Fibroblast of lung (primary cell): ENCODE results near the gene PLA2G4F. TPM values are rescaled to one million over a fixed set of nuclear protein-coding genes. Genes with fewer than 3 reads are reported as not detected.

Experiments used
- DNase-seq, 2 donors: peaks; one replicate each; pipeline versions ENCODE4 v3.0.0 to v3.0.0-alpha.2; 2010; ENCODE audit warnings: low read depth in 2 of 2
- H2AFZ ChIP-seq: 2 replicates; pipeline ENCODE4 v1.5.1; 2012; ENCODE audit warnings: low read length, control low read depth, inconsistent platforms
- H3K27ac ChIP-seq: 2 replicates; pipeline ENCODE4 v1.5.1; 2011; ENCODE audit warnings: low read length, control low read depth; ENCODE audit not compliant: insufficient read depth
- H3K27me3 ChIP-seq: 2 replicates; pipeline ENCODE4 v1.5.1; 2011; ENCODE audit warnings: mild to moderate bottlenecking, low read length; ENCODE audit not compliant: control insufficient read depth, insufficient read depth
- H3K36me3 ChIP-seq: 2 replicates; pipeline ENCODE4 v1.5.1; 2011; ENCODE audit warnings: low read length; ENCODE audit not compliant: control insufficient read depth, insufficient read depth
- H3K4me1 ChIP-seq: 2 replicates; pipeline ENCODE4 v1.5.1; 2011; ENCODE audit warnings: low read length; ENCODE audit not compliant: control insufficient read depth, insufficient read depth; ENCODE audit errors: extremely low read depth
- H3K4me2 ChIP-seq: 2 replicates; pipeline ENCODE4 v1.5.1; 2011; ENCODE audit warnings: low read length, control low read depth; ENCODE audit not compliant: insufficient read depth; ENCODE audit errors: extremely low read depth
- H3K4me3 ChIP-seq, 4 experiments: fragments of 200-600 bp in 1 of 4; sonication (generic) in 1 of 4; replicated peaks in 1 of 4; 2 replicates each; pipeline ENCODE4 v1.5.1; 2011 to 2016; ENCODE audit warnings: low read length in 4 of 4, low read depth in 3 of 4, mild to moderate bottlenecking in 3 of 4, control low read depth in 2 of 4, inconsistent platforms in 1 of 4, mixed read lengths in 1 of 4; ENCODE audit not compliant: insufficient read depth in 1 of 4; ENCODE audit errors: control extremely low read depth in 1 of 4
- H3K79me2 ChIP-seq: 2 replicates; pipeline ENCODE4 v1.5.1; 2012; ENCODE audit warnings: mild to moderate bottlenecking, low read length, inconsistent platforms; ENCODE audit not compliant: control insufficient read depth, insufficient read depth
- H3K9ac ChIP-seq: 2 replicates; pipeline ENCODE4 v1.5.1; 2011; ENCODE audit warnings: mild to moderate bottlenecking, low read length, control low read depth; ENCODE audit not compliant: insufficient read depth
- H3K9me3 ChIP-seq: 2 replicates; pipeline ENCODE4 v1.5.1; 2012; ENCODE audit warnings: low read depth, low read length; ENCODE audit not compliant: control insufficient read depth, insufficient read depth
- H4K20me1 ChIP-seq: 2 replicates; pipeline ENCODE4 v1.5.1; 2011; ENCODE audit warnings: low read length; ENCODE audit not compliant: control insufficient read depth, insufficient read depth; ENCODE audit errors: extremely low read depth
- EZH2 ChIP-seq: IDR thresholded peaks from 2 replicates; pipeline ENCODE4 v1.5.1; 2012; ENCODE audit warnings: low read length, control low read depth, mild to moderate bottlenecking; ENCODE audit errors: missing control alignments
- polyA plus RNA-seq, 2 donors: library from polyadenylated mRNA; depleted of rRNA in 1 of 2; stranded (reverse) in 1 of 2; unstranded in 1 of 2; fragments of >200 nt; gene quantifications; 2 replicates each; pipeline ENCODE4 v1.2.1, GENCODE V29; 2011 to 2012; ENCODE audit warnings: missing spikeins in 1 of 2
- total RNA-seq: library from RNA; depleted of rRNA; stranded (reverse); fragments of >200 nt; gene quantifications from 2 replicates; pipeline ENCODE4 v1.2.1, GENCODE V29; 2014
- TF ChIP-seq, protein P1 (sequence below), 2 donors: IDR thresholded peaks in 1 of 2; conservative IDR thresholded peaks in 1 of 2; 1 replicate in 1 of 2; 2 replicates in 1 of 2; pipeline ENCODE4 v1.5.1; 2011 to 2012; ENCODE audit warnings: low read length in 2 of 2, control low read depth in 1 of 2, inconsistent platforms in 1 of 2, low read depth in 1 of 2, mild to moderate bottlenecking in 1 of 2

PLA2G4F gene
- total and polyA plus RNA-seq, 2 donors (not counting 1 experiment from before 2014, with no cell fraction given), result not detected

DNA sequence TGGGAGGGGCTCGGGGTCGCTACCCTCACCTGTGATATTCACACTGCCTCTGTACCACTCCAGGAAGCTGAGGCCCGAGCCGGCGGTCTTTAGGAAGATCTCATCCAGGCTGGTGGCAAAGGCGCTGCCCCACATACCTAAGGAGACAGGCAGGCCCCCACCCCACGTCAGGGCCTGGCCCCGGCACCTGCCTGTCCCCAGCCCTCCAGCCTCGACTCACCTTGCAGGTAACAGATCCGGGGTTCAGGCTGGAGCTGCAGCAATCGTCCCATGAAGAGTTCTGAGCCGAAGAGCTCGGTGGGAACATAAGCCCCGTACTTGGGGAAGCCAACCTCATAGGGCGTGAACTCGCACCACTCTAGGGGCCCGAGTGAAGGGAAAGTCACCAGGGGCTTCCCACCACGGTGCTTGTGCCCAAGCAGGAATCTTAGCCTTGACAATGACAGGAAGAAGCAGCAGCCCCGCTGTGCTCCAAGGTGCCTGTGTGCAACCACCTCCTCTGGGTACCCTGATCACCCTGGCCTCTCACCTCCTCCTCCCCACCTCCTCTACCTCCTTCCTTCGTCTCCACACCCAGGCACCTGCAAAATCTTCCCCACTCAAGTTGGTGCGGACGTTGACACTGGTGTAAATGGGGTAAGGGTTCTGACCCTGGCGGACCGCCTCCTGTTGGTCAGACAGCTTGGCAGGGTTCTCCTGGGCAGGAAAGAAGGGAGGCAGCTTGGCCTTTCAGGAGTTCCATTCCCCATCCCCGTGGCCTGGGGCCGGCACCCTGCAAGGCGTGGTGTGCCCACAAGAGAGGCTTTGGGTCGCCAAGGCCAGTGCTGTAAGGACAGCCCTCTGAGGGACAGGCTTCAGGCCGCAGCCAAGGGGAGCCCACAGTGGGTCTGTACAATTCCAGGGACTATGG is 10.6 kb downstream of the PLA2G4F start:
- DNase-seq, result no peak
- Histone ChIP-seq H3K4me2 (no peak overlapping the region), H3K9me3 (no peaks in the 10 kb centered on the region), H3K79me2 (no peaks in the 10 kb centered on the region), H3K4me3 (no peak overlapping the region), H3K27me3 (peaks cover 11% of the 10 kb centered on the region), H3K9ac (no peak overlapping the region), H3K27ac (no peak overlapping the region), H2AFZ (no peak overlapping the region), H3K36me3 (no peaks in the 10 kb centered on the region), H3K4me1 (no peaks in the 10 kb centered on the region), H4K20me1 (no peaks in the 10 kb centered on the region)
- TF ChIP-seq EZH2, result no peak
- TF ChIP-seq, protein P1, sequence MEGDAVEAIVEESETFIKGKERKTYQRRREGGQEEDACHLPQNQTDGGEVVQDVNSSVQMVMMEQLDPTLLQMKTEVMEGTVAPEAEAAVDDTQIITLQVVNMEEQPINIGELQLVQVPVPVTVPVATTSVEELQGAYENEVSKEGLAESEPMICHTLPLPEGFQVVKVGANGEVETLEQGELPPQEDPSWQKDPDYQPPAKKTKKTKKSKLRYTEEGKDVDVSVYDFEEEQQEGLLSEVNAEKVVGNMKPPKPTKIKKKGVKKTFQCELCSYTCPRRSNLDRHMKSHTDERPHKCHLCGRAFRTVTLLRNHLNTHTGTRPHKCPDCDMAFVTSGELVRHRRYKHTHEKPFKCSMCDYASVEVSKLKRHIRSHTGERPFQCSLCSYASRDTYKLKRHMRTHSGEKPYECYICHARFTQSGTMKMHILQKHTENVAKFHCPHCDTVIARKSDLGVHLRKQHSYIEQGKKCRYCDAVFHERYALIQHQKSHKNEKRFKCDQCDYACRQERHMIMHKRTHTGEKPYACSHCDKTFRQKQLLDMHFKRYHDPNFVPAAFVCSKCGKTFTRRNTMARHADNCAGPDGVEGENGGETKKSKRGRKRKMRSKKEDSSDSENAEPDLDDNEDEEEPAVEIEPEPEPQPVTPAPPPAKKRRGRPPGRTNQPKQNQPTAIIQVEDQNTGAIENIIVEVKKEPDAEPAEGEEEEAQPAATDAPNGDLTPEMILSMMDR (conservative IDR thresholded peaks at IDR 0.05 in 1 of 2, IDR thresholded peaks at IDR 0.05 in 1 of 2; ENCODE audit: low read depth in 1 of 2, low read length in 2 of 2), result no peak

DNA sequence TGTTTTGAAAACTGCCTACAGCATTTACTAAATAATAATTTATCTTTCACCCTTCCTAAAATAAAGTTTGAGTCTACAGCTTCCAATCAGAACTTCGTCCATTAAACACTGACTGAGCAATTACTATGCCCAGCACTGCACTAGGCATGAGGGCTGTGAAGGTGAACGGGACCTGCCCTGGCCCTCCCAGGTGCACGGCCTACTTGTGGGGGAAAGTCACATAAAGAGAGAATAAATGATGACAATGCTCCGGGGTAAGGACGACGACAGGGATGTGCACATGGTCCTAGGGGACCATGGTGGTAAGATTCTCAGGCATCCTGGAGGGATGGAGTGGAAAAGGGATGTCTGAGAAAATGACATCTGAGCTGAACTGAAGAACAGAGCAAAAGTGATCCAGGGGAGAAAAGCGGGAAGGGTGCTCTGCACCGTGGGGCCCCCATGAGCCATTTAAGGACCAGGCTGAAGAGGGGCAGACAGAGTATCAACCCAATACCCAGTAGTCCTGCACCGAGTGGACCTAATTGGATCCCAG is 11.5 kb downstream of the PLA2G4F start:
- no peak overlapping the region for H3K9ac ChIP-seq
- no peak overlapping the region for H3K4me3 ChIP-seq
- TF ChIP-seq EZH2, result no peak
- TF ChIP-seq, protein P1 (conservative IDR thresholded peaks at IDR 0.05 in 1 of 2, IDR thresholded peaks at IDR 0.05 in 1 of 2; ENCODE audit: low read depth in 1 of 2, low read length in 2 of 2), result no peak
- H3K36me3 ChIP-seq, result no peaks in the 10 kb centered on the region
- no peaks in the 10 kb centered on the region for H3K4me1 ChIP-seq
- no peaks in the 10 kb centered on the region for H4K20me1 ChIP-seq
- H3K27ac ChIP-seq, result no peak overlapping the region
- no peak overlapping the region for H2AFZ ChIP-seq
- H3K79me2 ChIP-seq, result no peaks in the 10 kb centered on the region
- no peak overlapping the region for H3K4me2 ChIP-seq
- no peak for DNase-seq
- H3K9me3 ChIP-seq, result no peaks in the 10 kb centered on the region
- peaks cover 17% of the 10 kb centered on the region for H3K27me3 ChIP-seq

DNA sequence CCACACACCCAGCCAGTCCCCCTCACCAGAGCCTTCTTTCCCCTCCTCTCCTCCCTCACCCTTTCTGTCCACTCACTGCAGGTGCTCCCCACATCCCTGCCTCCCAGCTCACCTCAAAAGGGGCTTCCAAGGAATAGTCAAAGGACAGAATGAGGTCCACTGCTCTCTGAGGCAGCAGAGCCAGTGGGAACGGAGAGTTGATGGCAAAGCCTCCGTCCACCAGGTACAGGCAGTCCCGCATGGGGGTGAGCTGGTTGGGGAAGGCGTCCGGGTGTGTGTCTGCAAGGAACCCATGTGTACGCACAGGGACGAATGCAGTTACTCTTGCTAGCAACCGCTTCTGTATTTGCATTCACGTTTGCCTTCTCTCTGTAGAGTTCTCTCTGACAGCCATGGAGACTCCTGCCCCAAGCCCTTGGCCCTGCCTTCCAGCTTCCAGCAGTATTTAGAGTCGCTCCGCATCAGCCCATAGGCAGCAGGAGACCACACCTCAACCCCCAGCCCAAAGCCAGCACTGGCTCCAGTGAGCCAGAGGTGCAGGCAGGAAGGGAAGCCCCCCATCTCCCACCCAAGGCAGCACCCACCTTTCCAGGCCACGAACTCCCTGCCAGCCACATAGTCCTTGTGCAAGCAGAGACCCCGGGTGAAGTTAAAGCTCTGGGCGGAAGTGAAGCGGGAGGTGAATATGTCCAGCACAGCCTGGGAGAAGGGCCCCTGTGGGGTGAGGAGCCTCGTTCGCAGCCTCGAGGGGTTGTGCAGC is 12.4 kb downstream of the PLA2G4F start:
- Histone ChIP-seq H3K4me1 (no peaks in the 10 kb centered on the region), H3K9ac (no peak overlapping the region), H4K20me1 (no peaks in the 10 kb centered on the region), H3K27ac (no peak overlapping the region), H2AFZ (no peak overlapping the region), H3K27me3 (peaks cover 15% of the 10 kb centered on the region), H3K4me2 (no peak overlapping the region), H3K79me2 (no peaks in the 10 kb centered on the region), H3K4me3 (no peak overlapping the region), H3K9me3 (no peaks in the 10 kb centered on the region), H3K36me3 (no peaks in the 10 kb centered on the region)
- no peak for DNase-seq
- TF ChIP-seq EZH2, result no peak
- TF ChIP-seq, protein P1 (conservative IDR thresholded peaks at IDR 0.05 in 1 of 2, IDR thresholded peaks at IDR 0.05 in 1 of 2; ENCODE audit: low read depth in 1 of 2, low read length in 2 of 2), result no peak
